CD8-positive, alpha-beta memory T cell (primary cell): ENCODE data around the gene NXN. TPM values are rescaled to one million over a fixed set of nuclear protein-coding genes. Genes with fewer than 3 reads are reported as not detected.

Source experiments
- CTCF ChIA-PET: fragments of 350-600 bp; sonication (Branson Sonifier 250); formaldehyde crosslinking; loops from one replicate; lab custom pipeline; 2021; ENCODE audit warnings: antibody characterized with exemption; lab: Charles Lee
- POLR2A ChIA-PET: fragments of 350-600 bp; sonication (Branson Sonifier 250); formaldehyde crosslinking; loops from one replicate; lab custom pipeline; 2021; ENCODE audit warnings: antibody characterized with exemption; lab: Charles Lee
- DNase-seq, 5 donors: peaks; one replicate each; pipeline versions ENCODE4 v3.0.0 to v3.0.0-alpha.2; 2020 to 2022; ENCODE audit warnings: mixed read lengths in 1 of 5
- H3K27ac ChIP-seq: one replicate; pipeline ENCODE4 v1.7.0; 2013; ENCODE audit warnings: low read depth, mild to moderate bottlenecking, low read length, moderate library complexity
- H3K27me3 ChIP-seq: 2 replicates; pipeline ENCODE4 v1.7.0; 2013; ENCODE audit warnings: low read length, mild to moderate bottlenecking; ENCODE audit not compliant: insufficient read depth, poor library complexity, severe bottlenecking
- H3K36me3 ChIP-seq: 2 replicates; pipeline ENCODE4 v1.7.0; 2013; ENCODE audit warnings: mild to moderate bottlenecking, low read length, moderate library complexity; ENCODE audit not compliant: insufficient read depth
- H3K4me1 ChIP-seq: 2 replicates; pipeline ENCODE4 v1.7.0; 2013; ENCODE audit warnings: mild to moderate bottlenecking, low read length, moderate library complexity; ENCODE audit not compliant: insufficient read depth
- H3K4me3 ChIP-seq: 2 replicates; pipeline ENCODE4 v1.7.0; 2013; ENCODE audit warnings: mild to moderate bottlenecking, low read length
- H3K9me3 ChIP-seq: 2 replicates; pipeline ENCODE4 v1.7.0; 2013; ENCODE audit warnings: mild to moderate bottlenecking, low read length
- H3K27ac Mint-ChIP-seq, 8 donors: one replicate each; pipeline ENCODE4 v1.8.0; 2020 to 2021; ENCODE audit warnings: mixed read lengths in 8 of 8, mild to moderate bottlenecking in 6 of 8, inconsistent platforms in 3 of 8, moderate library complexity in 3 of 8
- H3K27me3 Mint-ChIP-seq, 2 donors: one replicate each; pipeline ENCODE4 v1.8.0; 2020 to 2021; ENCODE audit warnings: mixed read lengths in 2 of 2, mild to moderate bottlenecking in 1 of 2, moderate library complexity in 1 of 2
- H3K36me3 Mint-ChIP-seq, 3 donors: one replicate each; pipeline ENCODE4 v1.8.0; 2020 to 2021; ENCODE audit warnings: mixed read lengths in 3 of 3, inconsistent platforms in 1 of 3, mild to moderate bottlenecking in 1 of 3
- H3K4me1 Mint-ChIP-seq, 3 donors: one replicate each; pipeline ENCODE4 v1.8.0; 2020 to 2021; ENCODE audit warnings: mixed read lengths in 3 of 3, inconsistent platforms in 1 of 3, mild to moderate bottlenecking in 1 of 3
- H3K4me3 Mint-ChIP-seq, 7 donors: one replicate each; pipeline ENCODE4 v1.8.0; 2020 to 2021; ENCODE audit warnings: mixed read lengths in 7 of 7, mild to moderate bottlenecking in 6 of 7, moderate library complexity in 4 of 7, inconsistent platforms in 2 of 7
- H3K9me3 Mint-ChIP-seq, 5 donors: one replicate each; pipeline ENCODE4 v1.8.0; 2020 to 2022; ENCODE audit warnings: mixed read lengths in 5 of 5, mild to moderate bottlenecking in 3 of 5, moderate library complexity in 2 of 5, inconsistent platforms in 1 of 5
- polyA plus RNA-seq: library from polyadenylated mRNA; unstranded; fragments of 300-500 nt; fragmentation: Illumina TruSeq; gene quantifications from one replicate; pipeline ENCODE4 v1.2.3, GENCODE V29; 2021
- total RNA-seq, 2 experiments: library from RNA; stranded (reverse); gene quantifications; one replicate each; pipeline ENCODE4 v1.2.3, GENCODE V29; 2021

Gene NXN
- total and polyA plus RNA-seq, 3 experiments from 2014 or later, result 0.08 to 0.42 (median 0.31) TPM

DNA sequence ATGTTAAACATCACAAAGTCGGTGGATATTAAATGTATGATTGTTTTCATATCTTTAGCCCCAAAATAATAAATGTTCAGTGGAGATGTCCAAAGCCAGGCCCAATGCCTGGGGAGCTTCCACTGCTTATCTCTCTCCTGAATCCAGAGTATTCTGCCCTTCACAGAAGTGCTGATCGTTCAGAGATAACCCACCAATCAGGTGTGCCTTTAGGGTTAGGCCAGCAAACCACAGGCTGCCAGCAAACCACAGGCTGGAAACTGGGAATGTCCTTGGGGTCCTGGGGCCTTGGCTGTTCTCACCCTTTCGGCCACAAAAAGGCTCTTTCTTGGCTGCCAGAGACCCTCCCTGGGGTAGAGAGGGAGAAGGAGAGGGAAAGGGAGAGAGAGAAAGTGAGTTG lies 33.9 kb downstream of the NXN start:
- H3K9me3 ChIP-seq, result no peaks in the 10 kb centered on the region
- H3K9me3 Mint-ChIP-seq, result no peaks in the 10 kb centered on the region
- no peaks in the 10 kb centered on the region for H3K36me3 ChIP-seq
- peak overlapping the region in 1 of 8 donors; percentile 80 for H3K27ac Mint-ChIP-seq
- H3K4me1 ChIP-seq, result no peaks in the 10 kb centered on the region
- no peak overlapping the region for H3K4me3 Mint-ChIP-seq
- peaks cover 0 to 13% of the 10 kb centered on the region in 2 donors for H3K27me3 Mint-ChIP-seq
- H3K27ac ChIP-seq, result no peak overlapping the region
- H3K4me3 ChIP-seq, result no peak overlapping the region
- H3K4me1 Mint-ChIP-seq, result no peaks in the 10 kb centered on the region
- no peaks in the 10 kb centered on the region for H3K36me3 Mint-ChIP-seq
- ChIA-PET POLR2A (no interaction called here), CTCF (interaction anchor here (0.7 kb wide), 1 partner anchor 17 kb away, joined by 3 read pairs; no protein-coding TSS in a partner anchor)
- DNase-seq, result no peak
- peaks cover 9% of the 10 kb centered on the region for H3K27me3 ChIP-seq

DNA sequence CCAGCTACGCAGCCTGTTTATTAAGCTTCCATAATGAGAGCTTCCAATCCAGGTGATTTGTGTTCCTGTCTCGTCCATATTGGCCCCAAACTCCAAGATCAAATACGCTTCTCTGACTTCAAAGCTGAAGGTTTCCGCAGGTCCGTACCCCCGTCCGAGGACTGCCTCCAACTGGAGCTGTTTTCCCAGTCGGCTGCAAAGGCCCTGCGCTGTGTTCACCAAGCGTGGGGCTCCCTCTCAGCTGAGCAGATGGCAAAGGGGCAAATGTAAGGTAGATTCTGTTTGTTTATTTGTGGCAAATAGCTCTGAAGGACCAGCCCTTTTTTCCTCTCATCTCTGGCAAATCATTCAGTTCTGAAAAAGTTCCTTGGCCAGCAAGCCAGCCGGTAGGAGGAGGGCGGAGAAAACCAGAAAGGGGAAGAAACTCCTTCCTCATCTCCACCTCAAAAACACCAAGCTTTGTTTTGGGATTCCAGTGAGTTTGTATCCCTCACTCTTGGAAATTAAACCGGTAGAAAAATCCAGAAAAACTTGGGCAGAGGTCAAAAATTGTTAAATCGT lies 35.2 kb downstream of the NXN start:
- H3K9me3 Mint-ChIP-seq, result no peaks in the 10 kb centered on the region
- Histone ChIP-seq H3K4me1 (no peaks in the 10 kb centered on the region), H3K9me3 (no peaks in the 10 kb centered on the region), H3K36me3 (no peaks in the 10 kb centered on the region), H3K27ac (no peak overlapping the region), H3K4me3 (no peak overlapping the region), H3K27me3 (no peaks in the 10 kb centered on the region)
- H3K27me3 Mint-ChIP-seq, result peaks cover 0 to 7% of the 10 kb centered on the region in 2 donors
- no peak overlapping the region for H3K27ac Mint-ChIP-seq
- no peak for DNase-seq
- ChIA-PET POLR2A (no interaction called here), CTCF (no interaction called here)
- no peak overlapping the region for H3K4me3 Mint-ChIP-seq
- no peaks in the 10 kb centered on the region for H3K4me1 Mint-ChIP-seq
- H3K36me3 Mint-ChIP-seq, result no peaks in the 10 kb centered on the region

DNA sequence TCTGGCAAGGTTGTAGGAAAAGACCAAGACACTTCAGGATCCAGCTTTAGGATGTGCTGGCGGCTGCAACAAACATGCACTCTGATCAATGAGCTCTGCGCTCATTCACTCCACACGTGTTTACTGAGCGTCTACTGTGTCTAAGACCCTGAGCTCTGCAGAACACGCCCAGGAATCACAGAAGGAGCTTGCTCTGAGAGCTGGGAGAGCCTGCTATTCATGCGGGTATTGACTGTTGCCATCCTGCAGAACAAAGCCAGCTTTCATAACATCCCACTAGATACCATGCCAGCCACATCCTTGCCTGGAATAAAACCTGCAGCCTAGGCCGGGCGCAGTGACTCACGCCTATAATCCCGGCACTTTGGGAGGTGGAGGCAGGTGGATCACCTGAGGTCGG lies 44.1 kb downstream of the NXN start:
- POLR2A ChIA-PET, result no interaction called here
- H3K36me3 ChIP-seq, result no peaks in the 10 kb centered on the region
- H3K27ac ChIP-seq, result no peak overlapping the region
- no peaks in the 10 kb centered on the region for H3K4me1 ChIP-seq
- CTCF ChIA-PET, result no interaction called here
- H3K36me3 Mint-ChIP-seq, result no peaks in the 10 kb centered on the region
- H3K27me3 Mint-ChIP-seq, result peaks cover 0 to 23% of the 10 kb centered on the region in 2 donors
- DNase-seq, result no peak
- H3K27ac Mint-ChIP-seq, result no peak overlapping the region
- no peaks in the 10 kb centered on the region for H3K4me1 Mint-ChIP-seq
- no peak overlapping the region for H3K4me3 ChIP-seq
- H3K9me3 Mint-ChIP-seq, result no peaks in the 10 kb centered on the region
- H3K27me3 ChIP-seq, result no peaks in the 10 kb centered on the region
- H3K9me3 ChIP-seq, result no peaks in the 10 kb centered on the region
- no peak overlapping the region for H3K4me3 Mint-ChIP-seq

DNA sequence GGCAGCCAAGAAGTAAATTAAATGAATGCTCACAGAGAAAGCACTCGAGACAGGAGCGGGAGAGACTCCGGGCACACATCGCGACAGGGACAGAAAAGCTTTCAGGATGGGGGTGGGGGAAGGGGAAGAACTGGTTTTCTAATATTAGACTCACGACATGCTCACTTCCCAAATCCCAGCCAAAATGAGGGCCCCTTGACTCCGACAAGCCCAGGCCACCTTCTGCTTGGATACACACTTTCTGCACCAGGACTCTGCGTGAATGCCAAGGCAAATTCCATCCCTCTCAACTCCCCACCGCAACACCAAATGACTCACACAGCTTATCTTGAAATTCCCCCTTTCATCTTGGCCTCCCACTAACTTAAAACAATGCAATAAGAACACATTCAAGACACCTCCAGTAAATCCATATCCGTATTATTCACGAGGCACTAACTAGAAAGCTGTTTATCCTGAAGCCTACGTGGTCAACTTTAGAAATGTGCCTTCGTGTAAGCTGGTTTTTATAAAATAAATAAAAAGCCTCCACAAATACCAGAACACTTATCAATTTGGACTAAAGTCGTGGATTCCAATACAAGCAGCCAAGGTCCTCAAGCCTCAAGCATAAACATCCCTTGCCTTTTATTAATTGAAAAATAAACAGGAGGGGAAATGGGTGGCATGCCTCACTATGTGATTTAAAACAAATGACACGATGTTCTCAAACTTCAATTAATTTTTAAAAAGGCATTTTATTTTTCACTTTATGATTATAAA lies 46.1 kb downstream of the NXN start:
- Mint-ChIP-seq H3K4me3 (no peak overlapping the region), H3K27me3 (peaks cover 0 to 28% of the 10 kb centered on the region in 2 donors), H3K36me3 (no peaks in the 10 kb centered on the region), H3K27ac (no peak overlapping the region), H3K4me1 (no peaks in the 10 kb centered on the region), H3K9me3 (no peaks in the 10 kb centered on the region)
- ChIA-PET POLR2A (no interaction called here), CTCF (no interaction called here)
- no peak for DNase-seq
- Histone ChIP-seq H3K9me3 (no peaks in the 10 kb centered on the region), H3K4me3 (no peak overlapping the region), H3K36me3 (no peaks in the 10 kb centered on the region), H3K4me1 (no peaks in the 10 kb centered on the region), H3K27me3 (no peaks in the 10 kb centered on the region), H3K27ac (no peak overlapping the region)

DNA sequence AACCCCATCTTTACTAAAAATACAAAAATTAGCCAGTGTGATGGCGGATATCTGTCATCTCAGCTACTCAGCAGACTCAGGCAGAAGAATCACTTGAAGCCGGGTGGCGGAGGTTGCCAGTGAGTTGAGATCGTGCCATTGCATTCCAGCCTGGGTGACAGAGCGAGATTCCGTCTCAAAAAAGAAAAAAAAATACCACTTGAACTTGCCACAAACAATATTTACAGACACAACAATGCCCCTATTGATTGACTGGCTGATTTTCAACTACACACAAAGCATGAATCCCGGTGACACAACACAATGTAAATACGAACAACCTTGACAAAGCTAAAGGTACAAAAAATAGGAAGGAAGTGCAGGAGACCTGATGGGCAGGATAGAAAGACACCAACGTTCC lies 49.3 kb downstream of the NXN start:
- no peaks in the 10 kb centered on the region for H3K36me3 Mint-ChIP-seq
- no peak overlapping the region for H3K27ac Mint-ChIP-seq
- no peaks in the 10 kb centered on the region for H3K4me1 ChIP-seq
- H3K4me3 Mint-ChIP-seq, result no peak overlapping the region
- DNase-seq, result no peak
- no peaks in the 10 kb centered on the region for H3K27me3 ChIP-seq
- ChIA-PET CTCF (interaction anchor here (0.6 kb wide), 1 partner anchor 619 kb away, joined by 3 read pairs; no protein-coding TSS in a partner anchor), POLR2A (interaction anchor here (0.7 kb wide), 1 partner anchor 48 kb away, joined by 3 read pairs; no protein-coding TSS in a partner anchor)
- H3K27me3 Mint-ChIP-seq, result peaks cover 9 to 33% of the 10 kb centered on the region in 2 donors
- H3K4me1 Mint-ChIP-seq, result no peaks in the 10 kb centered on the region
- no peaks in the 10 kb centered on the region for H3K36me3 ChIP-seq
- H3K9me3 Mint-ChIP-seq, result no peaks in the 10 kb centered on the region
- H3K9me3 ChIP-seq, result no peaks in the 10 kb centered on the region
- no peak overlapping the region for H3K4me3 ChIP-seq
- no peak overlapping the region for H3K27ac ChIP-seq

DNA sequence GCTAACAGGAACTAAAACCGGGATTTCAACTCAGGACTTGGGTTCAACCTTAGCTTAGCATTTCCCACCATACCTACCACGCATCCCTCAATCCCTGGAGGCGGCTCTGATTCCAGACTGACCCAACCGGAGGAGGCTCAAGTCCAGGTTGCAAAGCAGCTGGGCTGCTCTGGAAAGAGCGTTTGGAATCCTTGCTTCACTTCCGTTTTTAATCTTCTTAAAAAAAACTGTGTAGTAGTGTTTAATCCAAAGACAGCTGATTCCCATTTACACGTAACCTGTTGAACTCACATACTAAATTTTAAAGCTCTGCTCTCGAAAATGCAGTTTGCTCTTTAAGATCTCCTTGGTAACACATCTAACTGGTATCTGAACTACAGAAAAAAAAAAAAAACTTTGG lies 50.0 kb downstream of the NXN start:
- ChIA-PET POLR2A (interaction anchor here (0.7 kb wide), 1 partner anchor 49 kb away, joined by 3 read pairs; no protein-coding TSS in a partner anchor), CTCF (no interaction called here)

DNA sequence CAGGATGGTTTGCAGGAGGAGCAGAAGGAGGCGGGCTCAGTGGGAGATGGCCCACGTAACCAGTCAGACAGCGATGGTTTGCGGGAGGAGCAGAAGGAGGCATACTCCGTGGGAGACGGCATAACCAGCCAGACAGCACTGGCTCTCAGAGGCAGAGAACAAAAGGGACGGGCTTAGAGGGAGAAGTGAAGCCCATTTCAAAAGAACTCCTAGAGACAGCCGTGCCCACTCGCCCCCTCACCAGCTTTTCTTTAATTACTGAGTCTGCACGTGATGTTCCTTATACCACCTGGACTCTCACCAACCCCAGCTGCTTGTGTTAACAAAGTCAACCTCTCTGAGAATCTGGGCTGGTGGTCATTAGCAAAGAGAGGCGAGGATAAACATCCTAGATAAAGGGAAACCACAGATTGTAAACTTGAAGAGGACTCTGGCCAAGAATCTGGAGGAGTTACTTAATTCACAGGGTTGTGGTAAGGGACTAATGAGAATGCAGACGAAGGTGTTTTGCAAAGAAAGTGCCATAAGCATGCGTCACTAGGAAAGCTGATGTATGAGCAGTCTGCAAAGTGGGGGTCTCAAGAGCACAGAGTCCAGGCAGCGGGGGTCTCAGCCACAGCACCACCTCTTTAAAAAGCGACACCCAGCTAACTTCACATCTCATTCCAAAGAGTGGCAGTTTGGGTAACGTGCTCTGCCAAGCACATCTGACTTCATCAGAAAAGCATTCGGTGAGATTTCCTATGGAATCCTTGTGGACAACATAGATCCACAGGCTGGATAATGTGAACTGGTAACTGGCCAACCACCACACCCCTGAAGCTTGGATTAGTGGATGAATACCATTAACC lies 51.7 kb downstream of the NXN start:
- Mint-ChIP-seq H3K4me3 (no peak overlapping the region), H3K4me1 (no peaks in the 10 kb centered on the region), H3K27ac (no peak overlapping the region), H3K9me3 (no peaks in the 10 kb centered on the region), H3K36me3 (no peaks in the 10 kb centered on the region), H3K27me3 (peaks cover 13 to 39% of the 10 kb centered on the region in 2 donors)
- Histone ChIP-seq H3K27ac (no peak overlapping the region), H3K4me1 (no peaks in the 10 kb centered on the region), H3K4me3 (no peak overlapping the region), H3K36me3 (no peaks in the 10 kb centered on the region), H3K27me3 (no peaks in the 10 kb centered on the region), H3K9me3 (no peaks in the 10 kb centered on the region)
- ChIA-PET CTCF (no interaction called here), POLR2A (no interaction called here)
- no peak for DNase-seq

More for the DNA sequence above, 50.0 kb downstream of the NXN start:
- peak overlapping the region in 1 of 8 donors; percentile 73 for H3K27ac Mint-ChIP-seq
- Histone ChIP-seq H3K36me3 (no peaks in the 10 kb centered on the region), H3K27me3 (no peaks in the 10 kb centered on the region), H3K9me3 (no peaks in the 10 kb centered on the region), H3K27ac (no peak overlapping the region), H3K4me3 (no peak overlapping the region), H3K4me1 (no peaks in the 10 kb centered on the region)
- no peak overlapping the region for H3K4me3 Mint-ChIP-seq
- H3K9me3 Mint-ChIP-seq, result no peaks in the 10 kb centered on the region
- DNase-seq, result no peak
- H3K27me3 Mint-ChIP-seq, result peaks cover 10 to 38% of the 10 kb centered on the region in 2 donors
- H3K36me3 Mint-ChIP-seq, result no peaks in the 10 kb centered on the region
- H3K4me1 Mint-ChIP-seq, result no peaks in the 10 kb centered on the region

DNA sequence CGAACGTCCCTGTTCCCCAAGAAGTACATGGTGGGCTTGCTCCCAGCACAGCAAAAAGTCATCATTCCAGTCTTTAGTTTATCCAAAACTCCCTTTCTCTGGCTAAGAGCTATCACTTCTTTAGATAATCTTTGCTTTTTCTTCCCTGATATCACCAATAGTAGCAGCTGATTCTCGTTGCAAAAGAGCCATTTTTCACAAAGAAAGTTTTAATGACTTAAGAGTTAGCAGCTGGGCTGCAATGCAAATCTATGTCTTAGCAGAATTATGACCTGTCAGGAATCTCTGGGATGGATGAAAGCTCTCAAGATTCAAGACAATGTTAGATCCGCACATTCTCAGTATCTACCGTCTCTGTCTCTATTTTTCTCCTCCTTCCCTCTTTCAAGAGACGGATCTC lies 53.8 kb downstream of the NXN start:
- Mint-ChIP-seq H3K9me3 (no peaks in the 10 kb centered on the region), H3K36me3 (no peaks in the 10 kb centered on the region), H3K4me3 (no peak overlapping the region), H3K4me1 (no peaks in the 10 kb centered on the region), H3K27ac (peak overlapping the region in 1 of 8 donors; percentile 62), H3K27me3 (peaks cover 14 to 43% of the 10 kb centered on the region in 2 donors)
- ChIA-PET CTCF (no interaction called here), POLR2A (interaction anchor here (0.6 kb wide), 1 partner anchor 539 kb away, joined by 4 read pairs; no protein-coding TSS in a partner anchor)
- Histone ChIP-seq H3K27ac (no peak overlapping the region), H3K36me3 (no peaks in the 10 kb centered on the region), H3K9me3 (no peaks in the 10 kb centered on the region), H3K4me3 (no peak overlapping the region), H3K27me3 (no peaks in the 10 kb centered on the region), H3K4me1 (no peaks in the 10 kb centered on the region)
- no peak for DNase-seq
